ENCODE measurements around the gene PAQR7. TPM values are rescaled to one million over a fixed set of nuclear protein-coding genes. Genes with fewer than 3 reads are reported as not detected.

PAQR7 gene, protein sequence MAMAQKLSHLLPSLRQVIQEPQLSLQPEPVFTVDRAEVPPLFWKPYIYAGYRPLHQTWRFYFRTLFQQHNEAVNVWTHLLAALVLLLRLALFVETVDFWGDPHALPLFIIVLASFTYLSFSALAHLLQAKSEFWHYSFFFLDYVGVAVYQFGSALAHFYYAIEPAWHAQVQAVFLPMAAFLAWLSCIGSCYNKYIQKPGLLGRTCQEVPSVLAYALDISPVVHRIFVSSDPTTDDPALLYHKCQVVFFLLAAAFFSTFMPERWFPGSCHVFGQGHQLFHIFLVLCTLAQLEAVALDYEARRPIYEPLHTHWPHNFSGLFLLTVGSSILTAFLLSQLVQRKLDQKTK
- 1 to 10 TPM; 1.7 to 2.1 TPM for total RNA-seq

DNA sequence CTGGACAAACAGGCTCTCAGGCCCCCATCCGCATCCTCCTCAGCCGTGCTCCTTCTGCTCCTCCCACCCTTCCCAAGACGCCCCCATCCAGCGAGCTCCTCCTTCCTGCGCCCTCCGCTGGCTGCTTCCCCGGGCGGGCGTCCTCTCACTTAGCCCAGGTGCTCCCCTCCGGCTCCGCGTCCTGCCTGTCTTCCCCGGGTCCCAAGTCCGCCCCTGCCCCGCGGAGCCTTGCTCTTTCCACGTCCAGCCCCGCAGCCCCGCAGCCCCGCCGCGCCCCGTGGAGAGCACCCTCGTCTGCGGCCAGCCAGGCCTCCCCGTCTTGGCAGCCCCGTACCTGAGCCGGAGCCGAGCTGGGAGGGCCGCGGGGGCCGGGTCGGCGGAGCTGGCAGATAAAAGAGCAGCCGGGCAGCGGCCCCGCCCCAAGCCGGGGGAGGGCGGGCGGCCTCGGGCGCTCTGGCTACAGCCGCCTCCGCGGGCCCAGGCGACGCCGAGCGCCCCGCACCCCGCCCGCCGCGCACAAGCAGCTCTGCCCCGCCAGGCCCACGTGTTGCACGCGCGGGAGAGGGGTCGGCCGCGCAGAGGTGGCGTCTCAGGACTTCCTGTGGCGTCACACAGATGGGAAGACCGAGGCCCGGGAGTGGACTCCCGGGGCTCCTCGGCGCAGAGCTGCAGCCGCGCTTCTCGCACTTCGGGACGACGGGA is at the start of gene PAQR7:
Gene PAQR7 (minus strand): TSS at position 555 of the 702 bp plus-strand sequence. CDS start 11,869 bp downstream, outside the sequence.

DNA sequence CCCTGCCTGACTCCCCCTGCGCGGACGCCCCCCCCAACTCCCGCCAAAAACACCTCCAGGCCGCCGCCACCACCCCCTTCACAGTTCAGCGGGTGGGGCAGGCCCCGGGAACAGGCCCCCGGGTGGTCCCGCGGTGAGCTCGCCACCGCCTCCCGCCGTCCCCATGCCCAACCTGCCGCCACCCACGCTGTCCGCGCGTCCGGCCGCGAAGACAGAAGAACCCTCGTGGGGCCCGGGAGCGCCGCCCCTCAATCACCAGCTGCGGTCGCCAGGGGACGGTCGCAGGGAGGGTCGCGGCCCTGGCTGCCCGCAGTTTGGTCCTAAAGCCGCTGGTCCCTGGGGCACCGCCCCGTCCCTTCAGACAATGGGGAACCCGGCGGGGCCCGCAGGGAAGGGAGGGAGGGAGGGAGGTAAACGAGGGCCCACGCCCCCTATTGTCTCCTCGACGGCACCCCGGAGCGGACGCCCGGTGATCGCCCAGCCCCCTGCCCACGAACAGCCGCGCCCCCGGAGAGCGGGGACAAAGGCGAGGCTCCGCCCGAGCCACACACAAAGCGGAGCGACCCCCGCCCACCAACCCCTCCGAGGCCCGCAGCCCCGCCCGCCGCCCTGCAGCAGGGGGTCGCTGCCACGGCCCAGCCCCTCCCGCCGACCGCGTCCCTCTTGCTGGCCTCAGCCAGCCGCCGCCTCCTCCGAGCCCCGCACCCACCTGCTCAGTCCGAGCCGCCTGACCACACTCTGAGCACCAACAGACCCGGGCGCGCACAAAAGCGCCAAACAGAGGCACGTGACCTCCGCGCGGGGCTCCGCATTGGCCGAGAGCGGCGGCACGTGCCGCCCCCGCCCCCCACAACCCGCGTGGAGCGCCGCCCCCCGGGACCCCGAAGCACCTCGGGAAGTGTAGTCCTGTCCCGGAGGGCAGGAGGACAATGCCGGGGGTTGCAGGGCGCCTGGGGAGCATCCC is 30.5 kb upstream of the PAQR7 start, which contains the start of gene STMN1:
Gene STMN1 (minus strand): TSS at position 740 of the 964 bp plus-strand sequence. CDS start 1,743 bp downstream, outside the sequence.

DNA sequence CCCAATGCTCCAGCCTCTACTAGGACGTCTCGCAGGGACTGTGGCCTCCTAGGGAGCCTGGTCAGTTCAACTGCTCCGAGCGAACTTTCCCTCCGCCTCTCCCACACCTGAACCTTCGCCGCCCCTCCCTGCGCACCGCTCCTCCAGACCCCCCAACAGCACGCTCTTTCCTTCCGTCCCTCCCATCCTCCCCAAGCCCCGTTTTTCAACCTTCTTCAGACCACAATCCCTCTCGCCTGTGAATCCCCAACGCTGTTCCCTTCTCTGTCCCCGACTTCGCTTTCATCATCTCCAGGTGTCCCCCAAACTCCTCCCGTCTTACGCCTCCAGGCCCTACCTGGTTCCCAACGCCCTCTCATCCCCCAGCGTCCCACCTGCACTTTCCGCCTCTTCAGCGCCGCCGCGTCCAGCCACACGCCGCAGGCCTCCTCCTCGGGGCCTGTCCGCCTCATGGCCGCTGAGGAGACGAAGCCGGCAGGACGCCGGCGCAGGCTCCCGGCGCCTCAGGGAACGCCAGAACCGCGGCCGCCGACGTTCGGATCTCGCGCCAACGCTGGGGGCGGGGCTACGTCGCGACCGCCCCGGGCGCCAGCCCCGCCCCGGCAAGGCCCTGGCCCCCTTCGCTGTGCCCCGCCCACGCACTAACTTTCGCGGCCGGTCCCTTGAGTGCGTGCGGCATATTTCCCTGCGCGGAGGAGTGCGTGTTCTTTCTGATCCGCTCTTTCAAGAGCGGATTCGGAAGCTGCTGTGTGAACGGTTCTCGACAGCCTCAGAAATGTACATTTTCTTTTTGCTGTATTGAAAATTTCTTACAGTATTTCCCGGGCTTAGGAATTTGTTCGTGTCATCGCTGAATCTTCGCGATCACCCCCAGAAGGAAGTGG is 16.4 kb downstream of the PAQR7 start, which contains the start of gene AUNIP:
Gene AUNIP (minus strand): TSS at position 552 of the 884 bp plus-strand sequence. CDS start 100 bp downstream, at position 452.

DNA sequence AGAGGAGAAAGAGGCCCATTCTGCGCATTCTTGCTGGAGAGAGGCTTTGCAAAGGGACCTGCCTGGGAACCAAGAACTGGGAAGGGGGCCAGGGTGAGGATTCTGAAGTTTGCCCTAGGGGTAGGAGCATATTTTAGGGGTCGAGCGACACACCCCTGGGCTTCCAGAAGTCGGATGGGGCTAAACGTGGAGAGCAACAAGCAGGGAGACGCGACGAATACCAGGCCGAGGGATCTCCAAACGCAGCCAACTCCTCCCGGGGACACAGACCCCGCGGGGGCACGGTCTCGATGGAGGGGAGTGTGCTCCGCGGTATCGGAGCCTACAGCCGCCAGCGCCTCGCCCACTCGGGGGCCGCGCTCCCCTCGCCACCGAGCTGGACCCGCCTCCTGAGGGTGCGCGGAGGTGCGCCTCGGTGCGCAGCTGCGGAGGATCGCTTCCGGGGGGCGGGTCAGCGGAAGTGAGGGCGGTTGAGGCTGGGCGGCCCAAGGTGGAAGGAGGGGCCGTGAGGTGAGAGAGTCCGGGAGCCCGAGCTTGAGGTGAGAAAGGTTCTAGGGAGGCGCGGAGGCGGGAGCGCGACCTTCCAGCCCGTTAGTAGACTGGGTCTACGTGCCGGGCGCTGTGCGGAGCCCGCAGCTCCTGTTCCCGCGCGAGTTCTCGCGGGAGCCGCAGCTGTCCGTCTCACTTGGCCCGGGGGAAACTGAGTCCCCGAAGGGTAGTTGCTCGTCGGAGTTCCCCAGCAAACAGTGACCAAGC is 55.8 kb downstream of the PAQR7 start, which contains the start of gene MTFR1L:
Gene MTFR1L (plus strand): TSS at position 464 of the 756 bp plus-strand sequence. CDS start 3,151 bp downstream, outside the sequence.

Small RNA genes lying within 50 kb of the gene (microRNA-seq; reads per million reads assigned to microRNA genes)
- gene MIR3917 (ENCODE audit: borderline microRNAs expressed, borderline replicate concordance), result not detected

Other genes starting within 250 kb of the PAQR7 start
- gene SELENON, start 75.5 kb downstream of the PAQR7 start, total RNA-seq, result 10 to 100 TPM; 13.4 to 14.3 TPM
- gene MTFR1L, start 55.8 kb downstream of the PAQR7 start, total RNA-seq, result 10 to 100 TPM; 44.0 to 45.6 TPM
- 1 to 10 TPM; 3.0 to 4.4 TPM for gene AUNIP, start 16.3 kb downstream of the PAQR7 start, total RNA-seq
- gene STMN1, start 30.7 kb upstream of the PAQR7 start, total RNA-seq, result 100 to 1,000 TPM; 550 to 577 TPM
- 10 to 100 TPM in 1 of 2 experiments, 1 to 10 TPM in 1; 9.9 to 10.7 TPM for gene PAFAH2, start 122.4 kb upstream of the PAQR7 start, total RNA-seq
- not detected for gene EXTL1, start 146.1 kb upstream of the PAQR7 start, total RNA-seq
- not detected for gene SLC30A2, start 170.4 kb upstream of the PAQR7 start, total RNA-seq
- gene TRIM63, start 191.9 kb upstream of the PAQR7 start, total RNA-seq, result under 1 TPM in 1 of 2 experiments, not detected in 1; 0.39 TPM
- 10 to 100 TPM; 20.7 TPM for gene PDIK1L, start 236.1 kb upstream of the PAQR7 start, total RNA-seq

All from activated naive CD4-positive, alpha-beta T cell treated with anti-CD3 and anti-CD28 coated beads, Interleukin-2, amount 10 ng/mL, durations not matched to agents 5 hours and 36 hours (primary cell).